Activated naive CD4-positive, alpha-beta T cell treated with anti-CD3 and anti-CD28 coated beads for 36 hours (primary cell): Measurements from ENCODE around the gene EFEMP1. TPM values are rescaled to one million over a fixed set of nuclear protein-coding genes. Genes with fewer than 3 reads are reported as not detected.

Experiments
- CTCF ChIA-PET: fragments of 350-600 bp; sonication (Branson Sonifier 250); formaldehyde crosslinking; loops from one replicate; lab custom pipeline; 2021; ENCODE audit warnings: antibody characterized with exemption; lab: Charles Lee
- DNase-seq: peaks from one replicate; pipeline ENCODE4 v3.0.0-alpha.2; 2020
- H3K27ac Mint-ChIP-seq: one replicate; pipeline ENCODE4 v1.8.0; 2021; ENCODE audit warnings: mild to moderate bottlenecking, mixed read lengths
- H3K27me3 Mint-ChIP-seq: one replicate; pipeline ENCODE4 v1.8.0; 2021; ENCODE audit warnings: low read depth, mixed read lengths
- H3K36me3 Mint-ChIP-seq: one replicate; pipeline ENCODE4 v1.8.0; 2021; ENCODE audit warnings: low read depth, mixed read lengths
- H3K4me1 Mint-ChIP-seq: one replicate; pipeline ENCODE4 v1.8.0; 2021; ENCODE audit warnings: low read depth, mixed read lengths
- H3K4me3 Mint-ChIP-seq: one replicate; pipeline ENCODE4 v1.8.0; 2021; ENCODE audit warnings: mild to moderate bottlenecking, moderate library complexity, mixed read lengths
- H3K9me3 Mint-ChIP-seq: one replicate; pipeline ENCODE4 v1.8.0; 2021; ENCODE audit warnings: mixed read lengths
- intact Hi-C: fragments of 100-400 bp; cut with micrococcal nuclease; formaldehyde crosslinking; loops from one replicate; pipeline ENCODE4 v1.15.1; 2023
- total RNA-seq, 2 experiments: library from RNA; stranded (reverse); gene quantifications; one replicate each; pipeline ENCODE4 v1.2.3, GENCODE V29; 2021

Gene EFEMP1
- total RNA-seq, 2 experiments from 2014 or later = not detected

- CTCF ChIA-PET = no interaction called here
- intact Hi-C loops = no loop called here
- H3K27ac Mint-ChIP-seq = no peak overlapping the region
- H3K4me1 Mint-ChIP-seq = no peaks in the 10 kb centered on the region
- H3K4me3 Mint-ChIP-seq = no peak overlapping the region
- no peak for DNase-seq
- H3K9me3 Mint-ChIP-seq = no peaks in the 10 kb centered on the region
- H3K36me3 Mint-ChIP-seq = no peaks in the 10 kb centered on the region
- no peaks in the 10 kb centered on the region for H3K27me3 Mint-ChIP-seq
Observed at GRCh38 chr2:55826246-55826645, 97.3 kb downstream of the EFEMP1 start.

- Mint-ChIP-seq H3K27me3 (no peaks in the 10 kb centered on the region), H3K27ac (no peak overlapping the region), H3K9me3 (no peaks in the 10 kb centered on the region), H3K36me3 (no peaks in the 10 kb centered on the region), H3K4me3 (no peak overlapping the region), H3K4me1 (no peaks in the 10 kb centered on the region)
- DNase-seq = no peak
- CTCF ChIA-PET = no interaction called here
- intact Hi-C loops = no loop called here
Observed at GRCh38 chr2:55824551-55825096, 99.0 kb downstream of the EFEMP1 start.

Other genes starting within 250 kb of the EFEMP1 start
- 10 to 100 TPM; 54.1 to 60.7 TPM for gene PNPT1, start 229.9 kb downstream of the EFEMP1 start, total RNA-seq